ENCODE data around the gene MKI67.

MKI67 gene

GRCh38 chr10:128091636-128092210 lies 34.5 kb downstream of the MKI67 start:
- Histone ChIP-seq H3K4me1 (ENCODE audit: control insufficient read depth in 1 of 2, insufficient read depth in 1 of 2, low read depth in 1 of 2, low read length in 1 of 2) (no peaks in the 10 kb centered on the region), H3K36me3 (peaks cover 21% of the 10 kb centered on the region)
- TF ChIP-seq, protein P1, sequence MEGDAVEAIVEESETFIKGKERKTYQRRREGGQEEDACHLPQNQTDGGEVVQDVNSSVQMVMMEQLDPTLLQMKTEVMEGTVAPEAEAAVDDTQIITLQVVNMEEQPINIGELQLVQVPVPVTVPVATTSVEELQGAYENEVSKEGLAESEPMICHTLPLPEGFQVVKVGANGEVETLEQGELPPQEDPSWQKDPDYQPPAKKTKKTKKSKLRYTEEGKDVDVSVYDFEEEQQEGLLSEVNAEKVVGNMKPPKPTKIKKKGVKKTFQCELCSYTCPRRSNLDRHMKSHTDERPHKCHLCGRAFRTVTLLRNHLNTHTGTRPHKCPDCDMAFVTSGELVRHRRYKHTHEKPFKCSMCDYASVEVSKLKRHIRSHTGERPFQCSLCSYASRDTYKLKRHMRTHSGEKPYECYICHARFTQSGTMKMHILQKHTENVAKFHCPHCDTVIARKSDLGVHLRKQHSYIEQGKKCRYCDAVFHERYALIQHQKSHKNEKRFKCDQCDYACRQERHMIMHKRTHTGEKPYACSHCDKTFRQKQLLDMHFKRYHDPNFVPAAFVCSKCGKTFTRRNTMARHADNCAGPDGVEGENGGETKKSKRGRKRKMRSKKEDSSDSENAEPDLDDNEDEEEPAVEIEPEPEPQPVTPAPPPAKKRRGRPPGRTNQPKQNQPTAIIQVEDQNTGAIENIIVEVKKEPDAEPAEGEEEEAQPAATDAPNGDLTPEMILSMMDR (IDR thresholded peaks at IDR 0.05), result no peak

DNA sequence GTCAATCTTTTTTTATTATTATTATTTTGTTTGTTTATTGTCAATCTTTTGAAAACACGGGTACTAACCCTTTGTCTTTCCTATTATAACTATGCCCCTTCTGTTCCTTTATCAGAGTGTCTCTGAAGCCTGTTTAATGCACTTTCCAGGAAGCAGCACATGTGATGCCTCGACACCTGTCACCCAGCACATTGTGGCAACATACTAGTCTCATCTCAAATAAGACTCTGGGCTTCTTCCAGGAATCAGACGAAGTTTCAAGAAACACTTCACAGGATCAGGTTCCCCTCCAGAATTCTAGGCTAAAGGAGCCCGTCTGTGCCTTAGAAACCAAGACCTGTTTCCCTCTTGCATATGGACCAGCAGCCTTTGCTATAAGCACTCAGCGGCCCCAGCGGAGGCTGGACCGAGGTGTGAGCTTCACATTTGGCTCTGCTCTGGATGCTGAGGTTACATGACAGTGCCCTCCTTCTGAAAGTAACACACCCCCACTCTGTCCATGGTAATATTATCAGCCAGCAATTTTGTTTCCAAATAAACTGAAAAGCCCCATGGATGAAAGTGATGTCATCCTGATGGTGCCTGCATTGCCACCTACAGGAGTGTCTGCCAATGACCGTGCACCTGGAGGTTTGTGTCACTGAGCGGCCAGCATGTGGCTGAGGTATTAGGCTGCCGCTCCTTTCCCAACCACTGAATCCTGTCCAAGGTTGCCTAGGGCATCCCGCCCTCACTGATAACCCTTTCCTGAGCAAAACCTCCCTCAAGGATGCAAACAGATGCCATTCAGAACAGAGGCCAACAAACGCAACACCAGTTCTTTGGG lies 38.1 kb downstream of the MKI67 start:
- Histone ChIP-seq H3K27ac (no peak overlapping the region), H3K4me1 (ENCODE audit: control insufficient read depth in 1 of 2, insufficient read depth in 1 of 2, low read depth in 1 of 2, low read length in 1 of 2) (no peaks in the 10 kb centered on the region), H3K27me3 (peaks cover 6% of the 10 kb centered on the region), H3K36me3 (peaks cover 36% of the 10 kb centered on the region), H3K9me3 (no peaks in the 10 kb centered on the region), H3K4me3 (ENCODE audit: low read depth in 1 of 2, low read length in 1 of 2) (no peak overlapping the region)
- TF ChIP-seq, protein P1 (IDR thresholded peaks at IDR 0.05), result no peak

More at GRCh38 chr10:128091636-128092210, 34.5 kb downstream of the MKI67 start:
- Histone ChIP-seq H3K27ac (no peak overlapping the region), H3K27me3 (peaks cover 6% of the 10 kb centered on the region), H3K4me3 (ENCODE audit: low read depth in 1 of 2, low read length in 1 of 2) (no peak overlapping the region), H3K9me3 (no peaks in the 10 kb centered on the region)

GRCh38 chr10:128087146-128087883 lies 38.9 kb downstream of the MKI67 start:
- Histone ChIP-seq H3K36me3 (peaks cover 44% of the 10 kb centered on the region), H3K27me3 (peaks cover 6% of the 10 kb centered on the region), H3K9me3 (no peaks in the 10 kb centered on the region), H3K27ac (no peak overlapping the region), H3K4me3 (ENCODE audit: low read depth in 1 of 2, low read length in 1 of 2) (no peak overlapping the region), H3K4me1 (ENCODE audit: control insufficient read depth in 1 of 2, insufficient read depth in 1 of 2, low read depth in 1 of 2, low read length in 1 of 2) (no peaks in the 10 kb centered on the region)
- TF ChIP-seq, protein P1 (IDR thresholded peaks at IDR 0.05), result no peak

- Histone ChIP-seq H3K9me3 (no peaks in the 10 kb centered on the region), H3K27me3 (peaks cover 6% of the 10 kb centered on the region), H3K36me3 (peaks cover 55% of the 10 kb centered on the region), H3K27ac (no peak overlapping the region), H3K4me3 (ENCODE audit: low read depth in 1 of 2, low read length in 1 of 2) (no peak overlapping the region), H3K4me1 (ENCODE audit: control insufficient read depth in 1 of 2, insufficient read depth in 1 of 2, low read depth in 1 of 2, low read length in 1 of 2) (no peaks in the 10 kb centered on the region)
- TF ChIP-seq, protein P1 (IDR thresholded peaks at IDR 0.05), result no peak
Observed at GRCh38 chr10:128086003-128086863, 40.0 kb downstream of the MKI67 start.

GRCh38 chr10:128084991-128085390 lies 41.2 kb downstream of the MKI67 start:
- peaks cover 6% of the 10 kb centered on the region for H3K9me3 ChIP-seq
- H3K4me3 ChIP-seq (ENCODE audit: low read depth in 1 of 2, low read length in 1 of 2), result no peak overlapping the region
- TF ChIP-seq, protein P1 (IDR thresholded peaks at IDR 0.05), result no peak
- H3K27me3 ChIP-seq, result peaks cover 6% of the 10 kb centered on the region
- H3K27ac ChIP-seq, result peak overlapping the region; percentile 15
- H3K36me3 ChIP-seq, result peaks cover 67% of the 10 kb centered on the region
- H3K4me1 ChIP-seq (ENCODE audit: control insufficient read depth in 1 of 2, insufficient read depth in 1 of 2, low read depth in 1 of 2, low read length in 1 of 2), result no peaks in the 10 kb centered on the region
